Adrenal gland (tissue), 12 donors: ENCODE measurements around the gene SNN. TPM values are rescaled to one million over a fixed set of nuclear protein-coding genes. Genes with fewer than 3 reads are reported as not detected.

Experiments
- DNase-seq, 7 donors: peaks; one replicate each; pipeline ENCODE4 v3.0.0-alpha.2; 2019 to 2020
- H3K27ac ChIP-seq, 5 donors: fragments of 200-600 bp; sonication (generic) in 4 of 5; 1 replicate in 3 of 5; 2 replicates in 2 of 5; pipeline versions ENCODE4 v1.5.1 to v1.8.0; 2016 to 2020; ENCODE audit warnings: mild to moderate bottlenecking in 1 of 5
- H3K27me3 ChIP-seq: fragments of 200-600 bp; 2 replicates; pipeline ENCODE4 v1.8.0; 2021
- H3K36me3 ChIP-seq, 2 donors: fragments of 200-600 bp; replicated peaks in 1 of 2; 1 replicate in 1 of 2; 2 replicates in 1 of 2; pipeline versions ENCODE4 v1.5.1 to v1.8.0; 2018 to 2022
- H3K4me1 ChIP-seq, 2 donors: fragments of 200-600 bp; replicated peaks in 1 of 2; 1 replicate in 1 of 2; 2 replicates in 1 of 2; pipeline versions ENCODE4 v1.5.1 to v1.8.0; 2018 to 2021
- H3K4me3 ChIP-seq, 4 donors: fragments of 200-600 bp; sonication (generic) in 3 of 4; one replicate each; pipeline ENCODE4 v1.5.1; 2016 to 2018
- H3K9me3 ChIP-seq, 3 donors: fragments of 200-600 bp; sonication (generic) in 1 of 3; replicated peaks in 1 of 3; 1 replicate in 2 of 3; 2 replicates in 1 of 3; pipeline versions ENCODE4 v1.5.1 to v1.8.0; 2016 to 2021
- POLR2A ChIP-seq, 2 donors: fragments of 450-650 bp; IDR thresholded peaks; one replicate each; pipeline ENCODE4 v1.6.1; 2017; ENCODE audit warnings: antibody characterized with exemption in 2 of 2, mild to moderate bottlenecking in 2 of 2, moderate library complexity in 1 of 2
- WGBS, 4 donors: extraction: QIAGEN DNeasy Blood & Tissue Kit in 2 of 4; methylation state at CpG; one replicate each; pipeline versions ENCODE4 v1.1.5 to v1.1.7; 2013 to 2017; 5-methylcytosine and 5-hydroxymethylcytosine counted together
- intact Hi-C, 2 donors: fragments of 100-400 bp; cut with DNase I; formaldehyde crosslinking; loops; one replicate each; pipeline versions ENCODE4 v1.14.1 to v1.15.0; 2022 to 2023
- polyA plus RNA-seq, 3 donors: library from polyadenylated mRNA; stranded (reverse); fragments of 200-250 nt in 2 of 3; fragments of 350-450 nt in 1 of 3; fragmentation: Illumina TruSeq in 1 of 3; extraction: RNeasy Lipid Tissue Mini Kit (QIAGEN cat#74804) in 1 of 3; gene quantifications; one replicate each; pipeline ENCODE4 v1.2.3, GENCODE V29; 2013 to 2014
- total RNA-seq, 9 donors: library from RNA; depleted of rRNA in 4 of 9; stranded (reverse); fragments of >200 nt in 4 of 9; fragments of 120-200 nt in 1 of 9; fragmentation: NEBNext Ultra II Directional in 1 of 9; extraction: Animal tissue kit (Norgen Biotek cat#: 25700) in 1 of 9; gene quantifications; one replicate each; pipeline versions ENCODE4 v1.1.0 to v1.2.4, GENCODE V29; 2013 to 2023
- TF ChIP-seq, protein P1 (sequence below), 6 experiments: fragments of 450-650 bp in 4 of 6; fragments of 200-600 bp in 2 of 6; sonication (generic) in 1 of 6; IDR thresholded peaks; 1 replicate in 5 of 6; 2 replicates in 1 of 6; pipeline versions ENCODE4 v1.5.1 to v1.8.0; 2016 to 2021; ENCODE audit warnings: antibody characterized with exemption in 6 of 6, mild to moderate bottlenecking in 2 of 6, moderate library complexity in 1 of 6
- donor health status: healthy with polysubstance abuse.
- donor health status: Bipolar disorder and iron deficiency.
- donor health status: DM: yes; HTN: yes; CAD: no.
- donor health status: DM: no; HTN: no; CAD: no.
- donor health status: DM: no; HTN: no; CAD: no.
- donor health status: DM: yes; HTN: yes; CAD: no.

SNN gene
- total and polyA plus RNA-seq, 12 donors = 10.5 to 94.7 (median 39.3) TPM

- intact Hi-C loops = no loop called here
- H3K4me3 ChIP-seq = no peak overlapping the region
- H3K36me3 ChIP-seq = peaks cover 0 to 70% of the 10 kb centered on the region in 2 donors
- no peaks in the 10 kb centered on the region for H3K9me3 ChIP-seq
- 90 to 93% (median 92%) methylated on average over 13 of the region's 13 CpGs for WGBS, 4 donors
- no peaks in the 10 kb centered on the region for H3K27me3 ChIP-seq
- no peak overlapping the region for H3K27ac ChIP-seq
- peaks cover 8 to 21% of the 10 kb centered on the region in 2 donors for H3K4me1 ChIP-seq
- DNase-seq = peak in 3 of 7 donors; percentile 4 to 46 (median 6)
- TF ChIP-seq, protein P1, sequence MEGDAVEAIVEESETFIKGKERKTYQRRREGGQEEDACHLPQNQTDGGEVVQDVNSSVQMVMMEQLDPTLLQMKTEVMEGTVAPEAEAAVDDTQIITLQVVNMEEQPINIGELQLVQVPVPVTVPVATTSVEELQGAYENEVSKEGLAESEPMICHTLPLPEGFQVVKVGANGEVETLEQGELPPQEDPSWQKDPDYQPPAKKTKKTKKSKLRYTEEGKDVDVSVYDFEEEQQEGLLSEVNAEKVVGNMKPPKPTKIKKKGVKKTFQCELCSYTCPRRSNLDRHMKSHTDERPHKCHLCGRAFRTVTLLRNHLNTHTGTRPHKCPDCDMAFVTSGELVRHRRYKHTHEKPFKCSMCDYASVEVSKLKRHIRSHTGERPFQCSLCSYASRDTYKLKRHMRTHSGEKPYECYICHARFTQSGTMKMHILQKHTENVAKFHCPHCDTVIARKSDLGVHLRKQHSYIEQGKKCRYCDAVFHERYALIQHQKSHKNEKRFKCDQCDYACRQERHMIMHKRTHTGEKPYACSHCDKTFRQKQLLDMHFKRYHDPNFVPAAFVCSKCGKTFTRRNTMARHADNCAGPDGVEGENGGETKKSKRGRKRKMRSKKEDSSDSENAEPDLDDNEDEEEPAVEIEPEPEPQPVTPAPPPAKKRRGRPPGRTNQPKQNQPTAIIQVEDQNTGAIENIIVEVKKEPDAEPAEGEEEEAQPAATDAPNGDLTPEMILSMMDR (IDR thresholded peaks at IDR 0.05) = no peak
- TF ChIP-seq POLR2A (IDR thresholded peaks at IDR 0.05) = no peak
Measured at GRCh38 chr16:11687601-11688519, 19.6 kb downstream of the SNN start.

DNA sequence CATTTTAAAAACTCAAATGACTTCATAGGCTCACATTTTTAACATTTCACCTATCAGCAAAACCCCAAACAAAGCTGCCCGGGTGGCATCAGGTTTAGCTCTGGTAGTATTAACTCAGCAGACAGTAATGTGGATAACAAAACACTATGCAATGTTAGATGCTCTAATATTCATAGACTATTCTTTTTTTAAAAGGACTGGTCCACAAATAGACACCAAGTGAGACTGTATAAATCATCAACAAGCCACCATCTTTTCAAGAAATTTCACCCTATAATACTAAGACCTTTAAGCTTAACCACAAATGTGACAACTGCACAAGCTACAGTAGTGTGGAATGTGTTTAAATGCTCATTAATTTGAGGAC is 20.2 kb downstream of the SNN start:
- WGBS, 4 donors = 75 to 91% (median 89%) methylated on average over 1 of the region's 1 CpG
- Histone ChIP-seq H3K9me3 (no peaks in the 10 kb centered on the region), H3K27me3 (no peaks in the 10 kb centered on the region), H3K36me3 (peaks cover 0 to 64% of the 10 kb centered on the region in 2 donors), H3K27ac (no peak overlapping the region), H3K4me1 (peaks cover 8 to 21% of the 10 kb centered on the region in 2 donors), H3K4me3 (no peak overlapping the region)
- TF ChIP-seq, protein P1 (IDR thresholded peaks at IDR 0.05) = no peak
- TF ChIP-seq POLR2A (IDR thresholded peaks at IDR 0.05) = no peak
- intact Hi-C loops = no loop called here
- DNase-seq = no peak

- intact Hi-C loops = no loop called here
- peak in 1 of 7 donors; percentile 15 for DNase-seq
Measured at GRCh38 chr16:11689031-11689840, 21.0 kb downstream of the SNN start.

More at GRCh38 chr16:11689031-11689840, 21.0 kb downstream of the SNN start:
- H3K4me1 ChIP-seq = peaks cover 8 to 21% of the 10 kb centered on the region in 2 donors
- H3K27me3 ChIP-seq = no peaks in the 10 kb centered on the region
- H3K9me3 ChIP-seq = no peaks in the 10 kb centered on the region
- H3K36me3 ChIP-seq = peaks cover 0 to 58% of the 10 kb centered on the region in 2 donors
- WGBS, 4 donors = 68 to 81% (median 74%) methylated on average over 3 of the region's 3 CpGs
- no peak for TF ChIP-seq POLR2A (IDR thresholded peaks at IDR 0.05)
- TF ChIP-seq, protein P1 (IDR thresholded peaks at IDR 0.05) = no peak
- H3K27ac ChIP-seq = peak overlapping the region in 1 of 5 donors; percentile 25
- no peak overlapping the region for H3K4me3 ChIP-seq
